ENCODE results near the gene MTHFS.

GRCh38 chr15:79887054-79887930 lies 9.5 kb downstream of the MTHFS start:
- TF ChIP-seq POLR2A (IDR thresholded peaks at IDR 0.05; ENCODE audit: low read length) (no peak), GATA1 (IDR thresholded peaks at IDR 0.05; ENCODE audit: low read depth, low read length) (no peak)
